SK-N-MC (cell line): ENCODE measurements around the gene RALGPS1.

Experiments
- EZH2 ChIP-seq: fragments of 200-600 bp; sonication (generic); IDR thresholded peaks from one replicate; pipeline ENCODE4 v1.6.1; 2017; ENCODE audit warnings: antibody characterized with exemption
- FOXP2 ChIP-seq: optimal IDR thresholded peaks from 2 replicates; pipeline ENCODE3; 2011; ENCODE audit warnings: mild to moderate bottlenecking, moderate library complexity; ENCODE audit not compliant: insufficient read depth; ENCODE audit errors: extremely low read length, control extremely low read depth
- POLR2AphosphoS5 ChIP-seq: IDR thresholded peaks from 2 replicates; pipeline ENCODE4 v1.6.1; 2012; ENCODE audit warnings: mild to moderate bottlenecking, low read depth, low read length, borderline replicate concordance

DNA sequence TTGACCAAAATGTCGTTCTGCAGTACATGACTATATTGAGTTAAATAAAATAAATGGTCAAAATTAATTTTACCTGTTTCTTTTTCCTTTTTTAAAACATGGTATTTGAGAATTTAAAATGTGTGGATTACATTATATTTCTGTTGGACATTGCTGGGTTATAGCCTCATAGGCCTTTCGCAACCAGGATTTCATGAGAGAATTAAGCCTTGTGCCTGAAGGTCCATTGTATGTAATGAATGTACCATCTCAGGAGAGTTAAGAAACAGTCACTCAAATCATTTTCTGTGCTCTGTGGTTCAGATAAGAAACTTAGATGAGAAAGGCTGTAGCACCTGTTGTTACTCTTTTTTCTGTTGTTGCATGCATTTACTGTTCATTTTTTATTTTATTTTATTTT is 104.4 kb downstream of the RALGPS1 start:
- no peak for TF ChIP-seq POLR2AphosphoS5
- TF ChIP-seq EZH2 = no peak
- TF ChIP-seq FOXP2 = no peak
